SK-N-SH treated with all-trans-retinoic acid at 6 μM for 48 hours (cell line): ENCODE data around the gene AP3S2.
"Not testable (repeated sequence)": the region's sequence is repeated elsewhere in the genome, so short reads cannot be mapped to it uniquely, and the experiment has no call there.

ENCODE experiments used
- ATAC-seq: fragments of 200-7000 bp; cut with Tn5 transposase; 3 replicates; pipeline ENCODE4 v1.9.1; 2020; ENCODE audit warnings: mild to moderate bottlenecking, moderate library complexity
- ESRRG ChIP-seq: fragments of 250-450 bp; sonication (Bioruptor Pico); IDR thresholded peaks from 2 replicates; pipeline ENCODE4 v1.6.1; 2021; ENCODE audit warnings: mild to moderate bottlenecking
- PPARA ChIP-seq: fragments of 250-450 bp; sonication (Bioruptor Pico); IDR thresholded peaks from 2 replicates; pipeline ENCODE4 v1.5.0; 2020; ENCODE audit warnings: mild to moderate bottlenecking, borderline replicate concordance
- RARB ChIP-seq: fragments of 250-450 bp; sonication (Bioruptor Pico); IDR thresholded peaks from 2 replicates; pipeline ENCODE4 v1.8.0; 2021; ENCODE audit warnings: mild to moderate bottlenecking, moderate library complexity
- SNAI2 ChIP-seq: fragments of 250-450 bp; sonication (Bioruptor Pico); IDR thresholded peaks from 2 replicates; pipeline ENCODE4 v1.5.0; 2020; ENCODE audit warnings: mild to moderate bottlenecking, moderate library complexity
- TCF4 ChIP-seq: fragments of 250-450 bp; sonication (Bioruptor Pico); IDR thresholded peaks from 2 replicates; pipeline ENCODE4 v1.8.0; 2021; ENCODE audit warnings: mild to moderate bottlenecking, moderate library complexity, borderline replicate concordance
- ZC3H10 ChIP-seq: fragments of 250-450 bp; sonication (Bioruptor Pico); IDR thresholded peaks from 2 replicates; pipeline ENCODE4 v1.5.1; 2021; ENCODE audit warnings: mild to moderate bottlenecking, moderate library complexity
- ZFP3 ChIP-seq: fragments of 250-450 bp; sonication (Bioruptor Pico); IDR thresholded peaks from 2 replicates; pipeline ENCODE4 v1.5.0; 2020; ENCODE audit warnings: mild to moderate bottlenecking, moderate library complexity
- ZNF70 ChIP-seq: fragments of 450-650 bp; formaldehyde crosslinking; IDR thresholded peaks from 2 replicates; pipeline ENCODE4 v1.5.0; 2020; ENCODE audit warnings: mild to moderate bottlenecking, moderate library complexity
- TF ChIP-seq, protein P1 (sequence below): fragments of 250-450 bp; sonication (Bioruptor Pico); IDR thresholded peaks from 2 replicates; pipeline ENCODE4 v1.5.1; 2021; ENCODE audit warnings: mild to moderate bottlenecking, moderate library complexity
- TF ChIP-seq, protein P2 (sequence below): fragments of 250-450 bp; sonication (Bioruptor Pico); IDR thresholded peaks from 2 replicates; pipeline ENCODE4 v1.5.0; 2020; ENCODE audit warnings: mild to moderate bottlenecking, moderate library complexity
- TF ChIP-seq, protein P3 (sequence below): fragments of 250-450 bp; sonication (Bioruptor Pico); IDR thresholded peaks from 2 replicates; pipeline ENCODE4 v1.8.0; 2021; ENCODE audit warnings: low read depth, mild to moderate bottlenecking, moderate library complexity, borderline replicate concordance
- TF ChIP-seq, protein P4 (sequence below): fragments of 250-450 bp; sonication (Bioruptor Pico); IDR thresholded peaks from 2 replicates; pipeline ENCODE4 v1.8.0; 2020; ENCODE audit warnings: mild to moderate bottlenecking, moderate library complexity, borderline replicate concordance

Gene AP3S2

DNA sequence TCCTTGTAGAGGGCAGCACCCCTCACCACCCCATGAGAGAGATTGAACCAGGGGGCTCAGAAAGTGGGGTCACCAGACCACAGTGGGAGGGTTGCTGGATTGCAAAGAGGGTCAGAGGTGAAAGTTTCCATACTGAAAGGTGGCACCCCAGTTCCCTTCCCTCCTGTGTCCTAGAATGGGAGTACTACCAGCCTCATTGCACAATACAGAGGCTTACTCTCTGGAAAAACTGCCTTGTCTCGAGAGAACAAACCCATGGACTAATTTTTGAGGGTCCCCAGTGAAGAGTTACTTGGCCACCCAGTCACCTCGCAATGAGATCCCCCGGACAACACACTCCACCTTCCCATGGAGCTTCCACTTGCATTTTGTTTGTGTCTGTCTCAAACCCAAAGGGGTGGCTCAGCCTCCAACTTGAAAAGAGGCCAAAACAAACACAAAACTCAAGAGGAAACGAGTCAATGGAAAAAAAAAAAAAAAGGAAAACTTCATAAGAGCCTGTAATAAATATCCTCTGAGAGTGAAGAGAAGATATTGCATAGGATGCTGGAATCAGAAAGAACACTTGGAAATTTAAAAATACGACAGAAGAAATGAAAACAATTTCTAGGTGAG is 99.1 kb downstream of the AP3S2 start:
- no peak for ATAC-seq
- TF ChIP-seq ESRRG (CRISPR knock-in tag) (no peak), TCF4 (no peak), RARB (CRISPR knock-in tag) (no peak)

DNA sequence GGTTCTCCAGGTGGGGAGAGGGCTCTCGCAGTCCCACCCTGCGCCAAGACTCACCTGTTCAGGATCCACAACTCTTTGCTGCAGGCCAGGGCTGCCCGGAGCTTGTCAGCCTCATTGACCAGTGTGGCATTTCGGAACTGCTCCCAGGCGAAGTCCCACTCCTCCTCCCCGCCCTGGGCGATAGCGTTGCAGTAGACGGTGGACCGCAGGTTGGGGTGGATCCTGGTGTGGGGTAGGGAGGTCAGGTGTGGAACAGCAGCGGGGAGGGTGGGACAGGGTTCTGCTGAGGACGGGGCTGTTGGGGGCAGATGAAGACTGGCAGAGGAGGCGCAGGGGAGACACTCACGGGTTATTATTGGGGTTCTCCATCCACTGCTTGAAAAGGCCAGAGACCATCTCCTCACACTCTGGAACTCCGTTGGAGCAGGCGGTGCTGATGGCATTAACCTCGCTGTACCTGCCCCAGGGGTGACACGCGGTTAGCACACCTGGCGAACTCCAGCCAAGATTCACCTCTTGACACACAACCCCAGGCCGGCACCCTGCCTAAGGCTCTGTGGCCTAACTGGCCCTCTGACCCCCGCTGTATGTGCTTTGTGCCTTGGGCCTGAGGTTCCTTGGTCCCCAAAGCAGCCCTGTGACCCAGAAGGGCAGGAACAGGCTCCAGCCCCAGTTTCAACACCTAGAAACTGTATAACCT is 101.5 kb downstream of the AP3S2 start:
- TF ChIP-seq RARB (CRISPR knock-in tag) (no peak), ZFP3 (no peak)
- no peak for ATAC-seq

DNA sequence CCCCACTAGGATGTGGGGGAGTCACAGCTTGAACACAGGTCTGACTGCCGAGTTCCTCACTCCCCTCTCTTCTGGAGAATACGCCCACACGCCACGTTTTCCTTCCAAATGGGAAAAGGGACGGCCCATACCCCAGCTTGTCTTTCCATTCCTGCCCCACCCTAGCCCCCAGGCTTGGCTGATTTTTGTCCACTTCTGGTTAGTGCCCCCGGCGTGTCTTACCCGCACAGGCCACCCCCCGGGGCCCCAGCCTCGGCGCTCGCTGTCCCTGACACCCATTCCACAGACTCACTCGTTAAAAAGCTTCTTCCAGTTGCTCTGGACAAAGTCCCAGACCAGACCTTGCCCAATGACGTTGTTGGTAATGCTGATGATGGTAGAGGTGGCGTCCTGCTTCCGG is 103.1 kb downstream of the AP3S2 start:
- ATAC-seq: no peak
- TF ChIP-seq SNAI2 (CRISPR knock-in tag): no peak
- TF ChIP-seq RARB (CRISPR knock-in tag): no peak
- TF ChIP-seq ZNF70 (CRISPR knock-in tag): no peak
- TF ChIP-seq, protein P1, sequence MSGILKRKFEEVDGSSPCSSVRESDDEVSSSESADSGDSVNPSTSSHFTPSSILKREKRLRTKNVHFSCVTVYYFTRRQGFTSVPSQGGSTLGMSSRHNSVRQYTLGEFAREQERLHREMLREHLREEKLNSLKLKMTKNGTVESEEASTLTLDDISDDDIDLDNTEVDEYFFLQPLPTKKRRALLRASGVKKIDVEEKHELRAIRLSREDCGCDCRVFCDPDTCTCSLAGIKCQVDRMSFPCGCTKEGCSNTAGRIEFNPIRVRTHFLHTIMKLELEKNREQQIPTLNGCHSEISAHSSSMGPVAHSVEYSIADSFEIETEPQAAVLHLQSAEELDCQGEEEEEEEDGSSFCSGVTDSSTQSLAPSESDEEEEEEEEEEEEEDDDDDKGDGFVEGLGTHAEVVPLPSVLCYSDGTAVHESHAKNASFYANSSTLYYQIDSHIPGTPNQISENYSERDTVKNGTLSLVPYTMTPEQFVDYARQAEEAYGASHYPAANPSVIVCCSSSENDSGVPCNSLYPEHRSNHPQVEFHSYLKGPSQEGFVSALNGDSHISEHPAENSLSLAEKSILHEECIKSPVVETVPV (CRISPR knock-in tag): no peak
- TF ChIP-seq TCF4: no peak
- TF ChIP-seq, protein P2, sequence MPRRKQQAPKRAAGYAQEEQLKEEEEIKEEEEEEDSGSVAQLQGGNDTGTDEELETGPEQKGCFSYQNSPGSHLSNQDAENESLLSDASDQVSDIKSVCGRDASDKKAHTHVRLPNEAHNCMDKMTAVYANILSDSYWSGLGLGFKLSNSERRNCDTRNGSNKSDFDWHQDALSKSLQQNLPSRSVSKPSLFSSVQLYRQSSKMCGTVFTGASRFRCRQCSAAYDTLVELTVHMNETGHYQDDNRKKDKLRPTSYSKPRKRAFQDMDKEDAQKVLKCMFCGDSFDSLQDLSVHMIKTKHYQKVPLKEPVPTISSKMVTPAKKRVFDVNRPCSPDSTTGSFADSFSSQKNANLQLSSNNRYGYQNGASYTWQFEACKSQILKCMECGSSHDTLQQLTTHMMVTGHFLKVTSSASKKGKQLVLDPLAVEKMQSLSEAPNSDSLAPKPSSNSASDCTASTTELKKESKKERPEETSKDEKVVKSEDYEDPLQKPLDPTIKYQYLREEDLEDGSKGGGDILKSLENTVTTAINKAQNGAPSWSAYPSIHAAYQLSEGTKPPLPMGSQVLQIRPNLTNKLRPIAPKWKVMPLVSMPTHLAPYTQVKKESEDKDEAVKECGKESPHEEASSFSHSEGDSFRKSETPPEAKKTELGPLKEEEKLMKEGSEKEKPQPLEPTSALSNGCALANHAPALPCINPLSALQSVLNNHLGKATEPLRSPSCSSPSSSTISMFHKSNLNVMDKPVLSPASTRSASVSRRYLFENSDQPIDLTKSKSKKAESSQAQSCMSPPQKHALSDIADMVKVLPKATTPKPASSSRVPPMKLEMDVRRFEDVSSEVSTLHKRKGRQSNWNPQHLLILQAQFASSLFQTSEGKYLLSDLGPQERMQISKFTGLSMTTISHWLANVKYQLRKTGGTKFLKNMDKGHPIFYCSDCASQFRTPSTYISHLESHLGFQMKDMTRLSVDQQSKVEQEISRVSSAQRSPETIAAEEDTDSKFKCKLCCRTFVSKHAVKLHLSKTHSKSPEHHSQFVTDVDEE (CRISPR knock-in tag): no peak
- TF ChIP-seq ZFP3: no peak
- TF ChIP-seq ZC3H10 (CRISPR knock-in tag): no peak
- TF ChIP-seq, all 23 proteins: peak for 0

DNA sequence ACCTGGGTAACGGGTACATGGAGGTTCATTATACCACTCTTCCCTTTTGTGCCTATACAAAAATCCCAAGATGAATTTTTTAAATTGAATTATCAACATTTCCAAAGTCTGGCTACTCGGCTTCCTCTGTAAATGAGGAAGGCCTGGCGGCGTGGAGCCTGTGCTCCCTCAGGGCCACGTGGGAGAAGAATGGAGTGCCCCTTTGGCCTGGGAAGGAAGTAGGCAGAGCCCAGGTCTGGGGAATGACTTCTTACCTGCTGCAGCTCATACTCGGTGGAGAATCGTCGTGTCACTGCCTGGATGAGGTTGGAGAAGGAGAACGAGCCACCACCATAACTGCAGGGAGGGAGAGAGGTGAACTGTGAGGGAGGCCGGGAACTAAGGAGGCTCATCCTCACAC is 103.6 kb downstream of the AP3S2 start:
- TF ChIP-seq, protein P3, sequence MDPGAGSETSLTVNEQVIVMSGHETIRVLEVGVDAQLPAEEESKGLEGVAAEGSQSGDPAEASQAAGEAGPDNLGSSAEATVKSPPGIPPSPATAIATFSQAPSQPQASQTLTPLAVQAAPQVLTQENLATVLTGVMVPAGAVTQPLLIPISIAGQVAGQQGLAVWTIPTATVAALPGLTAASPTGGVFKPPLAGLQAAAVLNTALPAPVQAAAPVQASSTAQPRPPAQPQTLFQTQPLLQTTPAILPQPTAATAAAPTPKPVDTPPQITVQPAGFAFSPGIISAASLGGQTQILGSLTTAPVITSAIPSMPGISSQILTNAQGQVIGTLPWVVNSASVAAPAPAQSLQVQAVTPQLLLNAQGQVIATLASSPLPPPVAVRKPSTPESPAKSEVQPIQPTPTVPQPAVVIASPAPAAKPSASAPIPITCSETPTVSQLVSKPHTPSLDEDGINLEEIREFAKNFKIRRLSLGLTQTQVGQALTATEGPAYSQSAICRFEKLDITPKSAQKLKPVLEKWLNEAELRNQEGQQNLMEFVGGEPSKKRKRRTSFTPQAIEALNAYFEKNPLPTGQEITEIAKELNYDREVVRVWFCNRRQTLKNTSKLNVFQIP (CRISPR knock-in tag): no peak
- TF ChIP-seq, protein P4, sequence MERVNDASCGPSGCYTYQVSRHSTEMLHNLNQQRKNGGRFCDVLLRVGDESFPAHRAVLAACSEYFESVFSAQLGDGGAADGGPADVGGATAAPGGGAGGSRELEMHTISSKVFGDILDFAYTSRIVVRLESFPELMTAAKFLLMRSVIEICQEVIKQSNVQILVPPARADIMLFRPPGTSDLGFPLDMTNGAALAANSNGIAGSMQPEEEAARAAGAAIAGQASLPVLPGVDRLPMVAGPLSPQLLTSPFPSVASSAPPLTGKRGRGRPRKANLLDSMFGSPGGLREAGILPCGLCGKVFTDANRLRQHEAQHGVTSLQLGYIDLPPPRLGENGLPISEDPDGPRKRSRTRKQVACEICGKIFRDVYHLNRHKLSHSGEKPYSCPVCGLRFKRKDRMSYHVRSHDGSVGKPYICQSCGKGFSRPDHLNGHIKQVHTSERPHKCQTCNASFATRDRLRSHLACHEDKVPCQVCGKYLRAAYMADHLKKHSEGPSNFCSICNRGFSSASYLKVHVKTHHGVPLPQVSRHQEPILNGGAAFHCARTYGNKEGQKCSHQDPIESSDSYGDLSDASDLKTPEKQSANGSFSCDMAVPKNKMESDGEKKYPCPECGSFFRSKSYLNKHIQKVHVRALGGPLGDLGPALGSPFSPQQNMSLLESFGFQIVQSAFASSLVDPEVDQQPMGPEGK (CRISPR knock-in tag): no peak
- no peak for TF ChIP-seq PPARA
- TF ChIP-seq, protein P2 (CRISPR knock-in tag): no peak
- TF ChIP-seq, all 23 proteins: peak for 0
- ATAC-seq: no peak

DNA sequence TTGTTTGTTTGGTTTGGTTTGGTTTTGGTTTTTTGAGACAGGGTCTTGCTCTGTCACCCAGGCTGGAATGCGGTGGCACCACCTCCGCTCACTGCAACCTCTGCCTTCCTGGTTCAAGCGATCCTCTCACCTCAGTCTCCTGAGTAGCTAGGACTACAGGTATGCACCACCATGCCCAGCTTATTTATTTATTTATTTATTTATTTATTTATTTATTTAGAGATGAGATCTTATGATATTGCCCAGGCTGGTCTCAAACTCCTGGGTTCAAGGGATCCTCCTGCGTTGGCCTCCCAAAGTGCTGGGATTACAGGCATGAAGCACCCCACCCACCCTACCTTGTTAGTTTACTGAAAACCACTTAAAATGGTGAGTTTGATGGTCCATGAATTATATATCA is 105.2 kb downstream of the AP3S2 start:
- ATAC-seq: not testable (repeated sequence)
